Dedifferentiated amniotic fluid mesenchymal stem cell (primary cell): ENCODE measurements around the gene KLLN.
"Not testable (repeated sequence)": the region's sequence is repeated elsewhere in the genome, so short reads cannot be mapped to it uniquely, and the experiment has no call there.

Source experiments
- DNase-seq: peaks from one replicate; pipeline ENCODE4 v3.0.0-alpha.2; 2016; ENCODE audit errors: extremely low spot score

The KLLN gene, protein sequence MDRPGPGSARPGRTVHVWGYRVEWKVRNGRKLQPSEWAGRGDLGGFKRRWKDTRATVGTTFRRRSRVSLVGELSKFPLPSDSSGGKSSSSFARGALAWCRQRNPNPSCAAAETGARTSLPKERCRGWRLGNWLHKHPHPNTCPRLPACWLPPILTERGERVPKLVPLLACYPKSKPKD

GRCh38 chr10:87863053-87863943 is at the start of gene KLLN, which contains the start of gene PTEN:
Gene KLLN, minus strand, starts transcription at chr10:87863533. Its CDS starts 1,046 bp downstream, at chr10:87862487.
Gene PTEN, plus strand, starts transcription at chr10:87863625. Its CDS starts 845 bp downstream, at chr10:87864470.
- peak; percentile 91 for DNase-seq

DNA sequence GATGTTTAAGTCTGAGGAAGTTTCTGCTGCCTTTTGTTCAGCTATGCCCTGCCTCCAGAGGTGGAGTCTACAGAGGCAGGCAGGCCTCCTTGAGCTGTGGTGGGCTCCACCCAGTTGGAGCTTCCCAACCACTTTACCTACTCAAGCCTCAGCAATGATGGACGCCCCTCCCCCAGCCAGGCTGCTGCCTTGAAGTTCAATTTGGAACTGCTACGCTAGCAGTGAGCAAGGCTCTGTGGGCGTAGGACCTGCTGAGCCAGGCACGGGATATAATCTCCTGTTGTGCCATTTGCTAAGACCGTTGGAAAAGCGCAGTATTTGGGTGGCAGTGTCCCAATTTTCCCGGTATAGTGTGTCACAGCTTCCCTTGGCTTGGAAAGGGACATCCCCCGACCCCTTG is 40.1 kb upstream of the KLLN start:
- DNase-seq, result not testable (repeated sequence)

DNA sequence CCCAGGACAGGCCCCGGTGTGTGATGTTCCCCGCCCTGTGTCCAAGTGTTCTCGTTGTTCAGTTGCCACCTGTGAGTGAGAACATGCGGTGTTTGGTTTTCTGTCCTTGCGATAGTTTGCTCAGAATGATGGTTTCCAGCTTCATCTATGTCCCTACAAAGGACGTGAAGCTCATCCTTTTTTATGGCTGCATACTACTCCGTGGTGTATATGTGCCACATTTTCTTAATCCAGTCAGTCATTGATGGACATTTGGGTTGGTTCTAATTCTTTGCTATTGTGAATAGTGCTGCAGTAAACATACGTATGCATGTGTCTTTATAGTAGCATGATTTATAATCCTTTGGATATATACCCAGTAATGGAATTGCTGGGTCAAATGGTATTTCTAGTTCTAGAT is 34.6 kb upstream of the KLLN start:
- not testable (repeated sequence) for DNase-seq

DNA sequence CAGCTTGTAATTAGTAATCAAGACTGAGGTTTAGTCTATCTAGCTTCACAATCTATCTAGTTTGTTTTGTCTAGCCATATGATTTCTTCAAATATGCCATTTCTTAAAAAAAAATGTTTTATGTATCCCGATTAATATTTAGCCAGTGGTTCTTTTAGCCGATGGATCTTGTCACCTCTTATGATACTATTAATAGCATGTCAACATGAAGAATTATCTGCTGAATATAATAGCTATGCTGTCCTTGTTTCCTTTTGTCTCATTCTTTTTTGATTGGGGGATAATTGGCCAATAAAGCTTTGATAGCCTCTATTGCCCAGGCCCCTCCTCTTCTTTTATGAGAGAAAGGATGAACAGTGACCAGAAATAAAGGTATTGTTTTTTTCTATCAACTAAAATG is 32.9 kb upstream of the KLLN start:
- DNase-seq, result no peak

DNA sequence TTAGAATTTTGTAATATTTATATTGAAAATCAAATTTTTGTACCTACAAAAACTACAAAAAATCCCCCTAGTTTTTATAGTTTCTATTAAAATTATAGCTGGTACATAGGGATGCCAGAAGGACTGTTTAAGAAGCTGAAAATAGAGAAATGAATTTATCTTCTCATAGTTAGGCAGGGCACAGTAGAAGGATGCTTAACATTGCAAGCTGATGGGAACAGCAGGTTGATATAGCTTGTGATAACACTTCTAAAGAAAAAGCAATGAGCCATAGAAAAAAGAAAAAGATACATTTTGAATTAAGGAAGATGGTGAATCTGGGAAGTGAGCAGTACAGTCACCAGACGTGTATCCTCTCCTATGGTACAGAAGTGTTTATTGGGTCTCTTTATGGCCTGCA is 32.1 kb upstream of the KLLN start:
- DNase-seq, result no peak

DNA sequence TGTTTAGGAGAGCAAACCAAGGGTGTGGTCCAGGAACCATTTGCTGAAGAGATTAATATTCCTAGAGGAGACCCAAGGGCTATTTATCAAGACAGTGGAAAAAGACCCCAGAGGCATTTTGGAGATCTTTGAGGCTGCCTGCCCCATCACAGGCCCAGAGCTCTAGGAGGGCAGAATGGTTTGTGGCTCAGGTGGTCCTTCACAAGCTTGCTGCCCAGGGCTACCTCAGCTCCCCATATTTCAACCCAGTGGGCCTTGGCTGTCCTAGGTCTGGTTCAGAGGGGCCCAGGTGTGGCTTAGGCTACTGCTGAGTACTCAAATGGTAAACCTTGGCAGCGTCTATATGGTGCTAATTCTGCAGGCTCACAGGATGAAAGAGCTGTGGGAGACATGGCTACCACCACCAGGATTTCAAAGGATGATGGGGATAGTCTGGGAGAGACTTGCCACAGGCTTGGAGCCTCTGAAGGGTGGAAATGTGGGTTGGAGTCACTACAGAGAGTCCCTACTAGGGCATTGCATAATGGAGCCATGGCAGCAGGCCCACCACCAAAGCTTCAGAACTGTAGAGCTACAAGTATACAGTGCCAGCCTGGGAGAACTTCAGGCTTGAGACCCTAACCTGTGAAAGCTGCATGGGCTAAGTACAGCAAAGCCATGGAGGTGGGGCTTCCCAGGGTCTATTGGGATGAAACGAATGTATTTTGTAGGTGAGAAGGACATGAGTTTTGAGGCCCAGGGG is 24.4 kb upstream of the KLLN start:
- no peak for DNase-seq

- no peak for DNase-seq
Observed at GRCh38 chr10:87887146-87887545, 23.8 kb upstream of the KLLN start.

- no peak for DNase-seq
Observed at GRCh38 chr10:87886635-87887034, 23.3 kb upstream of the KLLN start.

- DNase-seq, result no peak
Observed at GRCh38 chr10:87882555-87883294, 19.4 kb upstream of the KLLN start.

GRCh38 chr10:87881373-87882059 is 18.2 kb upstream of the KLLN start:
- DNase-seq, result not testable (repeated sequence)

DNA sequence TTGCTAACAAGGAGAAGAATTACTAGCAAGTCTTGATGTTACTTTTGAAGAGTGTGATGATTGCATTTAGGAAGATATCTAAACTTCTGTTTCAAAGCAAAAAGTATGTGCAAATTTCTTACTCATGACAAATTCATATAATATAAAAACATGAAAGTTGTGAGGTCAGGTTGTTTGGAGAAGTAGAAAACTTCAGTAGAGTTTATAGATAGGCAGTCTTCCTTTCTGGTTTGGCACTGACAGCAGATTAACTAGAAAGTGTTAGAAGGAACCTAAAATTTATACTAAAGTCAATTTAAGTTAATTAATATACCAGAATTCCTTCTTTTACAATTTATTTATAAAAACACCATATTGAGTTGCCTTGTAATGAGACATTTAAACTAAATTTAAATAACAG is 17.0 kb upstream of the KLLN start:
- DNase-seq, result no peak

DNA sequence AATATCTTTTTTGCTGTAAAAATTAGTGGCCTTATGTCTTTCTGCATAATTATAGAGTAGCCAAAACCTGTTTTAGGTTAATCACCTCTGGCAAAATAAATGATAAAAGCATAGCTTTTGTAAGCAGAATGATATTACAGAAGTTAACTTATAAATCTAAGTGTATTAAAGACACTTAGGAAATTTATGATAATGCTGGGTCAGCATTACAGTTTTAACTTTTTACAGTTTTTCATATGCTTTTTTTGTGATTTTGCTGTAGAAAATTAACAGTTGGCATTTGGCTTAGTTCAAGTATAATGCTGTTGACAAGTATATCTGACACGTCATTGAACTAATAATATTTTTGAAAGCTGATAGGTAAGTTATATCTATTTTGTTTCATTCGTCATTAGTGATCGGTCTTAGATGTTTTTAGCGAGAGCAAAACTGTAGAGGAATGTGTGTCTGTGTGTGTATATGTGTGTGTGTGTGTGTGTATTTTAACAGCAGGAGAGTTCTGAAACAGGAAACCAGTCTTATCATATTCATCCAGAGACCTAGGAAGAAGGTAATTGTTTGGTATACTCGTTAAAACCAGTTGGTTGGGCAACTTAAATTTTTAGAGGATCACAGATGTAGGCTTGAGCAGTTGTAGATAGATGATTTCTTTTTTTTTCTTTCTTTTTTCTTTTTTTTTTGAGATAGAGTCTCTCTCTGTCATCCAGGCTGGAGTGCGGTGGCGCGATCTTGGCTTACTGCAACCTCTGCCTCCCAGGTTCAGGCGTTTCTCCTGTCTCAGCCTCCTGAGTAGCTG is 15.5 kb upstream of the KLLN start:
- DNase-seq, result no peak

- DNase-seq, result no peak
Observed at GRCh38 chr10:87875929-87876571, 12.7 kb upstream of the KLLN start.

- no peak for DNase-seq
Observed at GRCh38 chr10:87873656-87874055, 10.3 kb upstream of the KLLN start.

- DNase-seq, result no peak
Observed at GRCh38 chr10:87872828-87873227, 9.5 kb upstream of the KLLN start.

DNA sequence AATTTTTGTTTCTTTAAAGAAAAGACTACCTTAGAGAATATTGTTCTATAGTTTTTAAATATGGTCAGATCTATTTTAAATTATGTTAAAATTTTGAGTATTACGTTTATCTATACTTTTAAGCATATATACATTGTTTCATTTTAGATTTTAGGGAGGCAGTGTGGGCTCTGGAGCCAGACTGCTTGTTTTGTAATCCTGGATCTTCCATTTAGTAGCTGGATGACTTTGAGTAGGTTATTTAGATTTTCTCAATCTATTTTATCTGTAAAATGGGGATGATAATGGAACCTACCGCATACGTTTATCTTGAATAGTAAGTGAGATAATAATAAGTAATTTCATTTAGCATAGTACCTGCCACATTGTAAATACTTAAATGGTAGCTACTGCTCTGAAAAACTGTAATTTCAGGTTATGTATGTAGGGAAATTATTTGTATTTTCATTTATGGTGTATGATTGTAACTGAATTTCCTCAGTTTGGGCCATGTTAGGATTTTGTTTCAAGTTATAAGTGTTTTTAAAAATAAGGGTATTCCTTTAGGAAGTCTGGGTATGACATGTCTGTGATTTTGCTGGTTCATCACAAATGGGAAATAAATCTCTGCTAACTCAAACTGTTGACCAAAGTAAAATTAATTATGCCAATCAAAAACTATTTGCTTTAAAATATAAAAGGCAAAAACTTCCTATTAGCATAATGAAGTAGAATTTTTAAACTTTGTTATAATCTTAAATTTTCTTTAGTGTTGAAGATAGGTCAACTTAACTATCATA is 6.6 kb upstream of the KLLN start:
- DNase-seq, result no peak

GRCh38 chr10:87869139-87869538 is 5.8 kb upstream of the KLLN start:
- not testable (repeated sequence) for DNase-seq

DNA sequence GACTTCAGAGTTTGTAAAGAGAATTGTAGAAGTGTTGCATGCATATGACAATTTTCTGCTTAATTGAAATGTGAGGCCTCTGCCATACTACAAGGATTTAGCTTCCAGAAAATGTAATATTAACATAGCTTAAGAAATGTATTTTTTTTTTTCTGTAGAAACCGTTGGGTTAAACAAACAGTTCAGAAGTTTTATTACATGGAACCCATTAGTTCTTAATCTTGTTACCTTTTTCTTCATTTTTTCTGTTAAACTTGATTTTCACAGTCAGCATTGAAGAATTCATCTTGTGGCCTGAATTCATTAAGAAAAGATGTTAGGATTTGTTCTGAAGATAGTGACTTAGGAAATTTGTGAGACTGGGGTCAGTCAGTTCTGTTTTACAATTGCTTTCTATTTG is 4.9 kb upstream of the KLLN start:
- no peak for DNase-seq

GRCh38 chr10:87867453-87867852 is 4.1 kb upstream of the KLLN start:
- no peak for DNase-seq
